ENCODE results near the gene RPLP2. TPM values are rescaled to one million over a fixed set of nuclear protein-coding genes. Genes with fewer than 3 reads are reported as not detected.
A peak's percentile ranks its signal among the peaks of the same experiment; 100 is the strongest.

Gene RPLP2
- total RNA-seq, 4 donors from 2014 or later = 314 to 600 (median 440) TPM

DNA sequence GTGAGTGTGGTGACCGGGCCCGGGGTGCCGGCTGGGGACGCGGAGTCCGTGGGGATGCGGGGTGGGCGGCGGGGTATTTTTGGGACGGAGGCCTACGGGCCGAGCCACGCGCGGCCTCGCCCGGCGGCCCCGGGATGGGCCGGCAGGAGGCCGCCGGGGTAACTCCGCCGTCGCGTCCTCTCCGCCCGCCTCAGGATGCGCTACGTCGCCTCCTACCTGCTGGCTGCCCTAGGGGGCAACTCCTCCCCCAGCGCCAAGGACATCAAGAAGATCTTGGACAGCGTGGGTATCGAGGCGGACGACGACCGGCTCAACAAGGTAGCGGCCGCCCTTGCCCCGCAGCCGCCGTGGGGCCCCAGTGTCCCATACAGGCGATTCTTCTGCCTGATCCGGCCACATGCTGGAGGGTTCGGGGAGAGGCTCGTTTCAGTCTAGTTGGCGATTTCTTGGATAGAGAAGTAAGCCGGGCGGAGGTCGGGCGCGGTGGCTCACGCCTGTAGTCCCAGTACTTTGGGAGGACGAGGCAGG lies 337 bp downstream of the RPLP2 start:
- in situ Hi-C loops (cut with MboI; ENCODE audit: low sequenced_read_pairs in 4 of 4) (no loop called here), intact Hi-C loops (cut with DNase I; ENCODE audit: low total_unique reads) (no loop called here)
- peak overlapping the region; percentile 97 to 100 (median 100) for H3K27ac ChIP-seq
- H3K4me3 ChIP-seq = peak overlapping the region; percentile 66 to 97 (median 78)
- peaks cover 0 to 34% of the 10 kb centered on the region in 2 donors for H3K36me3 ChIP-seq
- peak; percentile 1 for ATAC-seq
- H3K27me3 ChIP-seq = no peaks in the 10 kb centered on the region
- peak in 1 of 2 donors; percentile 6 for TF ChIP-seq POLR2A (IDR thresholded peaks at IDR 0.05)
- TF ChIP-seq, protein P1, sequence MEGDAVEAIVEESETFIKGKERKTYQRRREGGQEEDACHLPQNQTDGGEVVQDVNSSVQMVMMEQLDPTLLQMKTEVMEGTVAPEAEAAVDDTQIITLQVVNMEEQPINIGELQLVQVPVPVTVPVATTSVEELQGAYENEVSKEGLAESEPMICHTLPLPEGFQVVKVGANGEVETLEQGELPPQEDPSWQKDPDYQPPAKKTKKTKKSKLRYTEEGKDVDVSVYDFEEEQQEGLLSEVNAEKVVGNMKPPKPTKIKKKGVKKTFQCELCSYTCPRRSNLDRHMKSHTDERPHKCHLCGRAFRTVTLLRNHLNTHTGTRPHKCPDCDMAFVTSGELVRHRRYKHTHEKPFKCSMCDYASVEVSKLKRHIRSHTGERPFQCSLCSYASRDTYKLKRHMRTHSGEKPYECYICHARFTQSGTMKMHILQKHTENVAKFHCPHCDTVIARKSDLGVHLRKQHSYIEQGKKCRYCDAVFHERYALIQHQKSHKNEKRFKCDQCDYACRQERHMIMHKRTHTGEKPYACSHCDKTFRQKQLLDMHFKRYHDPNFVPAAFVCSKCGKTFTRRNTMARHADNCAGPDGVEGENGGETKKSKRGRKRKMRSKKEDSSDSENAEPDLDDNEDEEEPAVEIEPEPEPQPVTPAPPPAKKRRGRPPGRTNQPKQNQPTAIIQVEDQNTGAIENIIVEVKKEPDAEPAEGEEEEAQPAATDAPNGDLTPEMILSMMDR (IDR thresholded peaks at IDR 0.05 in 4 of 5, conservative IDR thresholded peaks at IDR 0.05 in 1 of 5) = no peak
- H3K4me1 ChIP-seq = peaks cover 35 to 37% of the 10 kb centered on the region in 2 donors
- H3K9me3 ChIP-seq = no peaks in the 10 kb centered on the region
- DNase-seq = no peak

GRCh38 chr11:811446-812245 lies 1.9 kb downstream of the RPLP2 start:
- TF ChIP-seq POLR2A (IDR thresholded peaks at IDR 0.05) = peak in 1 of 2 donors; percentile 25
- TF ChIP-seq, protein P1 (IDR thresholded peaks at IDR 0.05 in 4 of 5, conservative IDR thresholded peaks at IDR 0.05 in 1 of 5) = no peak
- intact Hi-C loops (cut with DNase I; ENCODE audit: low total_unique reads) = no loop called here
- peak overlapping the region; percentile 66 to 97 (median 78) for H3K4me3 ChIP-seq

GRCh38 chr11:812390-812789 lies 2.6 kb downstream of the RPLP2 start:
- Histone ChIP-seq H3K27ac (peak overlapping the region; percentile 97 to 100 (median 100)), H3K36me3 (peaks cover 0 to 38% of the 10 kb centered on the region in 2 donors), H3K4me1 (peaks cover 32 to 33% of the 10 kb centered on the region in 2 donors), H3K27me3 (no peaks in the 10 kb centered on the region), H3K4me3 (no peak overlapping the region), H3K9me3 (no peaks in the 10 kb centered on the region)
- in situ Hi-C loops (cut with MboI; ENCODE audit: low sequenced_read_pairs in 4 of 4) (no loop called here), intact Hi-C loops (cut with DNase I; ENCODE audit: low total_unique reads) (no loop called here)
- no peak for ATAC-seq
- DNase-seq = no peak
- TF ChIP-seq, protein P1 (IDR thresholded peaks at IDR 0.05 in 4 of 5, conservative IDR thresholded peaks at IDR 0.05 in 1 of 5) = no peak
- no peak for TF ChIP-seq POLR2A (IDR thresholded peaks at IDR 0.05)

More at GRCh38 chr11:811446-812245, 1.9 kb downstream of the RPLP2 start:
- Histone ChIP-seq H3K4me1 (peaks cover 32 to 33% of the 10 kb centered on the region in 2 donors), H3K27me3 (no peaks in the 10 kb centered on the region), H3K27ac (peak overlapping the region; percentile 97 to 100 (median 100)), H3K36me3 (peaks cover 0 to 38% of the 10 kb centered on the region in 2 donors), H3K9me3 (no peaks in the 10 kb centered on the region)
- ATAC-seq = peak; percentile 13 to 24
- in situ Hi-C loops (cut with MboI; ENCODE audit: low sequenced_read_pairs in 4 of 4) = no loop called here
- peak; percentile 66 to 82 for DNase-seq

GRCh38 chr11:813072-813455 lies 3.3 kb downstream of the RPLP2 start:
- H3K4me3 ChIP-seq = no peak overlapping the region
- DNase-seq (no peak), ATAC-seq (no peak)
- peaks cover 0 to 38% of the 10 kb centered on the region in 2 donors for H3K36me3 ChIP-seq
- in situ Hi-C loops (cut with MboI; ENCODE audit: low sequenced_read_pairs in 4 of 4) (no loop called here), intact Hi-C loops (cut with DNase I; ENCODE audit: low total_unique reads) (no loop called here)
- H3K4me1 ChIP-seq = peaks cover 29 to 31% of the 10 kb centered on the region in 2 donors
- H3K9me3 ChIP-seq = no peaks in the 10 kb centered on the region
- TF ChIP-seq, protein P1 (IDR thresholded peaks at IDR 0.05 in 4 of 5, conservative IDR thresholded peaks at IDR 0.05 in 1 of 5) = no peak
- no peak for TF ChIP-seq POLR2A (IDR thresholded peaks at IDR 0.05)
- H3K27ac ChIP-seq = peak overlapping the region in 3 of 4 donors; percentile 97 to 100 (median 100)
- H3K27me3 ChIP-seq = no peaks in the 10 kb centered on the region
